ENCODE data around the gene SEMA3G.

- TF ChIP-seq CTCF (conservative IDR thresholded peaks at IDR 0.05; ENCODE audit: low read depth in 2 of 2) = no peak
- no peak for TF ChIP-seq CREB1 (CRISPR knock-in tag; IDR thresholded peaks at IDR 0.05; ENCODE audit: low read depth)
These were observed 44.6 kb downstream of the SEMA3G start for GRCh38 chr3:52400275-52400793.

All from GM23338 (cell line).